Raji (cell line): ENCODE measurements around the gene SDK1.

ENCODE experiments used
- POLR2A ChIP-seq: IDR thresholded peaks from 2 replicates; pipeline ENCODE4 v1.6.1; 2011; ENCODE audit warnings: low read depth, low read length, control low read depth; ENCODE audit not compliant: insufficient read depth

The SDK1 gene

DNA sequence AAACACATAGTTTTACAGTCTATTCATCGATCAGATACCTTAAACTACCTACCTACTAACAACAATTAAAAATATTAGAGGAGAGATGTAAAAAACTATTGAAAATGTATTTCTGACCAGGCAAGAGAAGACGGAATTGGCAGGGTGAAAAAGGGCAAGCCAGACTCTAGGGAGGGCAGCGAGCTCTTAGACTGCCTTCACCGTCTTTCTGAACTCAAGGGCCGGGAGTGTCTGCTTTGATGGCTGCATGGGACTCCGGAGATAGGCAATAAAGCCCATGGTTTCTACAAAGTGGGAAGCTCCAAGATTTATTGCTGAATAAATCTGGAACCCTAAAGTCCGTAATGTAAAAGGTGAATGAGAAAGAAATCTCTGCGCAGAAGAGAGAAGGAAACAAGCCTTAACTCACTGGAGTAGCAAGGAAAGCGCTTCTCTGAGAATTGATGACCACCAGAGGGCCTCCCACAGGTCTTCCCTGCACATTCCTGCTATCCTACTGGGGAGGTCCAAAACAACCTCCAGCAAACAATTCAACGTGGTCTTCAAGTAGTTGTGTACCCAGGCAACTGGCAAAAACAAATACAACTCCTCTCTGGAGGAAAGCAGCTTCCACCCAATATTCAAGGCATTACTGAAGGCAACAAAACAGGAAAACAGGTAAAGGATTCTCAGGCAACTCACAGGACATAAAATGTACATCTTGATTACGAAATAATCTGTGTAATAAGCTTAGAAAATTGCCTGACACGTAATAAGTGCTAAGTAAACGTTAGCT, 181.3 kb downstream of the SDK1 start:
- no peak for TF ChIP-seq POLR2A

DNA sequence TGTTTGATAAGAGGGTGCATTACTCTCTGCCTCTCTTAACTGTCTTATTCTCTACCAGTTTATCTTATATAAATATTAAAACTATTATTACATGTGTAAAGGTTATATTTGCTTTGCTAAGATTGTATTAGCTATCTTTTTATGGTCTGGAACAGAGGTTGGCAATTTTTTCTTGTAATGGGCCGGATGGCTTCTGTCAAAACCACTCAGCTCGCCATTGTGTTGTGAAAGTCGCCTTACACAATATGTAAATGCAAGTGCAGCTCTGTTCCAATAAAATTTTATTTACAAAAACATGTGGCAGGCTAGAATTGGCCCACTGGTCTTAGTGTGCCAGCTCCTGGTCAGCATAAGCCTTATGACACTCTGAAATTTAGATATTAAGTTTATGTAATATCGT, 185.8 kb downstream of the SDK1 start:
- TF ChIP-seq POLR2A, result no peak

DNA sequence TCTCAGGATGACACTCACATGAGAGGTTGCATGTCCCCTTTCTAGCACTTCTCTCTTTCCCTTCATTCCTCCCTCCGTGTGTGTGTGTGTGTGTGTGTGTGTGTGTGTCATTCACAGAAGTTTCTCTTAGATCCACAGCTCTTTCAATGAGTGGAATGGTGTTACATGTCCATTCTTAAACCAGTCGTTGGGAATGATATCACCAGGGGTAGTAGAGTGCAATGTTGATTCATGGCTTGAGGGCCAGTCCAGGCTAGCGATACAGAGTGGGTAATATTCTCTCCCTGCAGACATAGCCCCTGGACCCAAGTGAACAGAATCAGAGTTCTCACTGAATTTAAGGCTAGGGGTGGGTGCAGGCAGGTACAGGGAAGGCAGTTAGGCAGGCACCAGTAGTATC, 187.8 kb downstream of the SDK1 start:
- TF ChIP-seq POLR2A, result no peak

- TF ChIP-seq POLR2A, result no peak
These were observed 192.4 kb downstream of the SDK1 start for GRCh38 chr7:3493499-3493898.

DNA sequence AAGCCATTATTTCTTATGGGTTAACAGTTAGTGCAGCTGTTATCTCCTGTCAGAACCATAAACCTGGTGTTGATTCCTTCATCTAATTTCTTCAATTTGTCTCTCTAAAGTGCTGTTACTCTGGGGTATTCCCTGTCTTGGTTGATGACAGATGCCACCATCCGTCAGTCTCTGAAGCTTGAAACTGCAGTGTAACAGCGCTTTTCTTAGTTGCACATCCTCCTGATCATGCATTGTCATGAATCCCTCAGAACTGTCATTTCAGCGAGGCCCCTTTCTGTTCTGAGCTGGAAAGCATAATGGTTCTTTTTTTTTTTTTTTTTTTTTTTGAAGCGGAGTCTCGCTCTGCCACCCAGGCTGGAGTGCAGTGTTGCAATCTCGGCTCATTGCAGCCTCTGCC, 193.9 kb downstream of the SDK1 start:
- no peak for TF ChIP-seq POLR2A

GRCh38 chr7:3495530-3495929, 194.5 kb downstream of the SDK1 start:
- no peak for TF ChIP-seq POLR2A

- TF ChIP-seq POLR2A, result no peak
These were observed 194.9 kb downstream of the SDK1 start for GRCh38 chr7:3495954-3496353.

DNA sequence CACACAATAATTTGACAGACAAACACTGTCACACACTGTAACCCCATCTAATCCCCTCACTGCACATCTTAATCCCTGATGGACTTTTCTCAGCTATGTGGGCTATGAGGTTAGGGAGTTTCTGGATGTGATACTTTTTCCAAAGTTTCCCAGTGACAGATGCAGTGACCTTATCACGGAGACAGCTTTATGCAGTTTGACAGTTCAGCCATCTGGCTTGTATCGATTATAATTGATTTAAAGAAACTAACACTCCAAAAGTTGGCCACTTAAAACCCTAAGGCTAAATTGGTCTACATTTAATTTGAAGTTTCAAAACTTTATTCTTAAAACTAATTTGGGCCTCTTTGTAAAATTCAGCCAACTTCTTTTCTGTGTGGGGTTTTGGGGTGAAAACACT, 196.7 kb downstream of the SDK1 start:
- TF ChIP-seq POLR2A, result no peak

GRCh38 chr7:3501671-3502070, 200.6 kb downstream of the SDK1 start:
- no peak for TF ChIP-seq POLR2A

- TF ChIP-seq POLR2A, result no peak
These were observed 203.3 kb downstream of the SDK1 start for GRCh38 chr7:3504384-3504783.

- TF ChIP-seq POLR2A, result no peak
These were observed 209.3 kb downstream of the SDK1 start for GRCh38 chr7:3510101-3511020.

DNA sequence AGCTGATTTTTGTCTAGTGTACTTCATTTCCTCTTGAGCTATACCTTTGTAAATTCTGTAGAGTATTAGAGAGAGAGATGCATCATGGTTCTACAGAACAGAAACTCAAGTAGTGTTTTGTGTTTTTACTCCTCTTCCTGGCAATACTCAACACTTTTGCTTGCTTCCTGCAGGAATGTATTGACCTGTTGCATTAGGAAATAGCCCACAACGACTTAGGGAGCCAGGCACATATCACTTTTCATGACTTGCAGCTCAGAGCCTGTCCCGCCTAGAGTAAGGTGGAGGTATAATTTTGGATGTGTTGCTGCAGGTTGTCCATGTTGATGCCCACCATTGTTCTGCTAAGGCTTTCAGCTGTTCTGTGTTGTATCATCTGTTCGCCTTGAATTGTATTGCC, 216.3 kb downstream of the SDK1 start:
- TF ChIP-seq POLR2A, result no peak

DNA sequence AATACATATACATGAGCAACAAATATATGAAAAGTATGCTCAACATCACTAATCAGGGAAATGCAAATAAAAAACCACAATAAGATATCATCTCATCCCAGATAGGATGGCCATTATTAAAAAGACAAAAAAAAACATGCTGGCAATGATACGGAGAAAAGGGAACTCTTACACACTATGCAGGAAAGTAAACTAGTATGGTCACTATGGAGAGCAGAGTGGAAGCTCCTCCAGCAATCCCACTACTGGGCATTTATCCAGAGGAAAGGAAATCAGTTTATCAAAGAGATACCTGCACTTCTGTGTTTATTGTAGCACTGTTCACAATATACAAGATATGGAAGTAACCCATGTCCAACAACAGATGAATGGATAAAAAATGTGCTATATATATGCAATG, 217.5 kb downstream of the SDK1 start:
- TF ChIP-seq POLR2A, result no peak

DNA sequence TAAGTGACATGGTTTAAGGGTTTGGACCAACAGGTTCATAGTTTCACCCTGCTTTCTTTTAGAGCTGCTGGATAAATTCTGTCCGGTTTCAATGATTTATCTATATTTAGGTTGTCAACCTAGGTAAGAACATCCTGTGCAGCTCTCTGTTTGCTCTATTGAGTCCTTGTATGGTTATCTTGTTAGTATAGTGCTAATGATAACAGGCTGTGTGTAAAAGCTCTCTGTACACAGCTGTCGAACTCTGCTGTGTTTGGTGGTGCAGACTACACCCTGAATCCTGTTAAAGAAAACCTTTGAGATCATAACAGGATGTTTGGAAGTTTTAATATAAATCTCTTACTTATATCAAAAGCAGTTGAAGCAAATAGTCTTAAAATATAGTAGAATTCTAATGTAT, 219.2 kb downstream of the SDK1 start:
- no peak for TF ChIP-seq POLR2A

GRCh38 chr7:3527496-3528124, 226.6 kb downstream of the SDK1 start:
- TF ChIP-seq POLR2A, result no peak

DNA sequence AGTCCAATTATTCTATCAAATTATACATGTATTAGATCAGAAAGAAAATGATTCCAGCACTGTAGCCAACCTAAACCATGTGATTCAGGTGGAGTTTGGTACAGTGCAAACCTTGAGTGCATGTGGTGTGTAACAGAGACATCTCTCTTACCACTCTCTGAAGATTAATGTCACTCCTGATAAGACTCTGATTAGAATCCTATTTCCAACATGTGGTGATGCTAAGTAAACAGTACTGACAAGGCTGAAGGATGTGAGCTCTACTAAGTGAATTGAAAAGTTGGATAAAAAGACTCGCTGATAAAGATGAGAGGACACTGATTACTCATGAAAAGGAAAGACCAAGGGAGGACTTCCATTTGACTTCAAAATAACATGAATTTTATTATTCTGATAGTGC, 232.0 kb downstream of the SDK1 start:
- no peak for TF ChIP-seq POLR2A
